H9 (cell line): Measurements from ENCODE around the gene CSTA. TPM values are rescaled to one million over a fixed set of nuclear protein-coding genes. Genes with fewer than 3 reads are reported as not detected.

ENCODE experiments used
- DNase-seq: peaks from one replicate; pipeline ENCODE4 v3.0.0-alpha.2; 2017
- H2AFZ ChIP-seq: one replicate; pipeline ENCODE4 v1.6.1; 2013; ENCODE audit warnings: mild to moderate bottlenecking, low read length, control low read depth, moderate library complexity
- H2AK5ac ChIP-seq: 2 replicates; pipeline ENCODE4 v1.6.1; 2013; ENCODE audit warnings: low read length, control low read depth, mixed read lengths; ENCODE audit not compliant: insufficient read length
- H2BK120ac ChIP-seq: one replicate; pipeline ENCODE4 v1.6.1; 2013; ENCODE audit warnings: low read depth, mild to moderate bottlenecking, low read length, control low read depth, inconsistent platforms; ENCODE audit not compliant: poor library complexity, severe bottlenecking
- H2BK12ac ChIP-seq: 2 replicates; pipeline ENCODE4 v1.6.1; 2013; ENCODE audit warnings: low read length, control low read depth, mixed read lengths, low read depth; ENCODE audit not compliant: insufficient read length
- H2BK15ac ChIP-seq: 2 replicates; pipeline ENCODE4 v1.6.1; 2013; ENCODE audit warnings: low read depth, low read length, control low read depth
- H2BK20ac ChIP-seq: one replicate; pipeline ENCODE4 v1.6.1; 2013; ENCODE audit warnings: low read depth, mild to moderate bottlenecking, low read length, control low read depth, inconsistent platforms; ENCODE audit not compliant: poor library complexity, severe bottlenecking
- H2BK5ac ChIP-seq: 2 replicates; pipeline ENCODE4 v1.6.1; 2013; ENCODE audit warnings: low read length, control low read depth, mixed read lengths; ENCODE audit not compliant: insufficient read length
- H3K14ac ChIP-seq: 2 replicates; pipeline ENCODE4 v1.6.1; 2013; ENCODE audit warnings: low read length, control low read depth; ENCODE audit not compliant: insufficient read depth
- H3K18ac ChIP-seq: 2 replicates; pipeline ENCODE4 v1.6.1; 2013; ENCODE audit warnings: low read depth, mild to moderate bottlenecking, mixed read lengths, low read length, control low read depth; ENCODE audit not compliant: insufficient read length
- H3K23ac ChIP-seq: 2 replicates; pipeline ENCODE4 v1.6.1; 2013; ENCODE audit warnings: low read length, control low read depth, mixed read lengths, low read depth; ENCODE audit not compliant: insufficient read length
- H3K23me2 ChIP-seq: 2 replicates; pipeline ENCODE4 v1.6.1; 2013; ENCODE audit warnings: low read depth, mild to moderate bottlenecking, mixed read lengths, low read length, control low read depth; ENCODE audit not compliant: insufficient read length, poor library complexity, severe bottlenecking
- H3K27ac ChIP-seq: 2 replicates; pipeline ENCODE4 v1.5.1; 2013; ENCODE audit warnings: low read length, control low read depth, mixed read lengths, low read depth; ENCODE audit not compliant: insufficient read length
- H3K27me3 ChIP-seq: 2 replicates; pipeline ENCODE4 v1.6.1; 2013; ENCODE audit warnings: low read length, control low read depth, inconsistent platforms; ENCODE audit not compliant: insufficient read depth
- H3K4ac ChIP-seq: 2 replicates; pipeline ENCODE4 v1.6.1; 2013; ENCODE audit warnings: low read depth, mild to moderate bottlenecking, control low read depth, inconsistent platforms, low read length, moderate library complexity
- H3K4me1 ChIP-seq: 2 replicates; pipeline ENCODE4 v1.6.1; 2013; ENCODE audit warnings: low read length, control low read depth, inconsistent platforms; ENCODE audit not compliant: insufficient read depth
- H3K4me2 ChIP-seq: 2 replicates; pipeline ENCODE4 v1.6.1; 2013; ENCODE audit warnings: low read length, control low read depth, mixed read lengths; ENCODE audit not compliant: insufficient read length, insufficient read depth
- H3K56ac ChIP-seq: 2 replicates; pipeline ENCODE4 v1.6.1; 2013; ENCODE audit warnings: low read depth, mild to moderate bottlenecking, mixed read lengths, low read length, control low read depth; ENCODE audit not compliant: insufficient read length
- H3K79me1 ChIP-seq: 2 replicates; pipeline ENCODE4 v1.6.1; 2013; ENCODE audit warnings: low read depth, mild to moderate bottlenecking, moderate library complexity, low read length, control low read depth, inconsistent platforms; ENCODE audit not compliant: insufficient read depth, poor library complexity, severe bottlenecking
- H3K79me2 ChIP-seq: 2 replicates; pipeline ENCODE4 v1.6.1; 2013; ENCODE audit warnings: low read length, control low read depth, inconsistent platforms; ENCODE audit not compliant: insufficient read depth
- H3K9ac ChIP-seq: 2 replicates; pipeline ENCODE4 v1.6.1; 2013; ENCODE audit warnings: low read length, control low read depth, mixed read lengths; ENCODE audit not compliant: insufficient read length; ENCODE audit errors: extremely low read depth
- H3K9me3 ChIP-seq: one replicate; pipeline ENCODE4 v1.6.1; 2013; ENCODE audit warnings: low read depth, low read length, inconsistent platforms; ENCODE audit not compliant: control insufficient read depth
- H3T11ph ChIP-seq: one replicate; pipeline ENCODE4 v1.6.1; 2013; ENCODE audit warnings: mild to moderate bottlenecking, low read length, control low read depth, inconsistent platforms
- H4K20me1 ChIP-seq: one replicate; pipeline ENCODE4 v1.6.1; 2013; ENCODE audit not compliant: control insufficient read depth, insufficient read length, insufficient read depth
- H4K5ac ChIP-seq: 2 replicates; pipeline ENCODE4 v1.6.1; 2013; ENCODE audit warnings: low read depth, mild to moderate bottlenecking, mixed read lengths, low read length, control low read depth; ENCODE audit not compliant: insufficient read length
- H4K8ac ChIP-seq: replicated peaks from 2 replicates; pipeline ENCODE4 v1.6.1; 2013; ENCODE audit warnings: low read length, control low read depth, mixed read lengths, low read depth; ENCODE audit not compliant: insufficient read length
- H4K91ac ChIP-seq: 2 replicates; pipeline ENCODE4 v1.6.1; 2013; ENCODE audit warnings: low read depth, mild to moderate bottlenecking, moderate library complexity, mixed read lengths, low read length, control low read depth; ENCODE audit not compliant: insufficient read length
- H3K27ac Mint-ChIP-seq, 3 experiments: 2 replicates in 2 of 3; 3 replicates in 1 of 3; pipeline ENCODE4 v1.8.0; 2020 to 2021; ENCODE audit warnings: mixed read lengths in 3 of 3, mild to moderate bottlenecking in 1 of 3, moderate library complexity in 1 of 3
- H3K27me3 Mint-ChIP-seq: 2 replicates; pipeline ENCODE4 v1.8.0; 2021; ENCODE audit warnings: low read depth, mild to moderate bottlenecking, moderate library complexity, mixed read lengths
- H3K36me3 Mint-ChIP-seq, 3 experiments: 2 replicates in 2 of 3; 3 replicates in 1 of 3; pipeline ENCODE4 v1.8.0; 2020 to 2021; ENCODE audit warnings: low read depth in 3 of 3, mixed read lengths in 3 of 3; ENCODE audit not compliant: insufficient read depth in 1 of 3
- H3K4me1 Mint-ChIP-seq, 2 experiments: 2 replicates each; pipeline ENCODE4 v1.8.0; 2020; ENCODE audit warnings: mixed read lengths in 2 of 2
- H3K4me3 Mint-ChIP-seq, 2 experiments: 2 replicates in 1 of 2; 3 replicates in 1 of 2; pipeline ENCODE4 v1.8.0; 2020 to 2021; ENCODE audit warnings: mild to moderate bottlenecking in 2 of 2, mixed read lengths in 2 of 2, moderate library complexity in 1 of 2
- H3K9me3 Mint-ChIP-seq, 2 experiments: 2 replicates in 1 of 2; 3 replicates in 1 of 2; pipeline ENCODE4 v1.8.0; 2020; ENCODE audit warnings: mild to moderate bottlenecking in 2 of 2, mixed read lengths in 2 of 2, moderate library complexity in 1 of 2
- WGBS: extraction: QIAGEN DNeasy Blood & Tissue Kit; methylation state at CpG from one replicate; pipeline ENCODE4 v1.1.7; 2013; ENCODE audit warnings: missing lambda C conversion rate, low lambda C conversion rate, mixed read lengths; ENCODE audit not compliant: insufficient read length; ENCODE audit errors: extremely low coverage; 5-methylcytosine and 5-hydroxymethylcytosine counted together
- total RNA-seq: library from RNA; stranded (reverse); gene quantifications from 2 replicates; pipeline ENCODE4 v1.2.1, GENCODE V29; 2021
- TF ChIP-seq, protein P1 (sequence below): fragments of 200-600 bp; sonication (generic); conservative IDR thresholded peaks from 3 replicates; pipeline ENCODE4 v1.8.0; 2021; ENCODE audit warnings: antibody characterized with exemption, mild to moderate bottlenecking

The CSTA gene
- total RNA-seq, 1 experiment from 2014 or later: not detected

DNA sequence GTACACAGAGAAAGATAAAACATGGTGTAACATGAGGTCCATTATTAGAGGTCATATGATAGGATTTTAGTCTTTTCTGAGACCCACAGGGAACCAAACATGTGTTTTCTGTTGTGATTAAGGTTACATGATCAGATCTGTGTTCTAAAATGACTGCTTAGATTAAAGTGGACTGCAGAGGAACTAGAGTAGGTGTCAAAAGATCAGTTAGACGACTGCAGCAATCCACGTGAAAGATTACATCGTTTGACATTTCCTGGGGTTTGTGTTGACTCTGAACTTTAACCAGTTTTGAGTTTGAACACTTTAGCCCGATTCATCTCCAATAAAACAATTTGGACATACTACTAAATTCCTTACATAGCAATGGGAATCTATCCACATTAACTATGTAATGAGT, 52.9 kb downstream of the CSTA start:
- WGBS: no CpG with 5 or more reads among the region's 4 CpGs
- Histone ChIP-seq H3K4ac (no peak overlapping the region), H3K27ac (no peak overlapping the region)

More for the DNA sequence above, 52.9 kb downstream of the CSTA start:
- H2BK15ac ChIP-seq: no peak overlapping the region
- H3K79me2 ChIP-seq: peaks cover 10% of the 10 kb centered on the region; the same call in 1 of the 2 replicates
- no peak overlapping the region for H2BK5ac ChIP-seq
- H3K27me3 ChIP-seq: no peaks in the 10 kb centered on the region
- H2BK20ac ChIP-seq: no peak overlapping the region
- no peak overlapping the region for H4K8ac ChIP-seq
- TF ChIP-seq, protein P1, sequence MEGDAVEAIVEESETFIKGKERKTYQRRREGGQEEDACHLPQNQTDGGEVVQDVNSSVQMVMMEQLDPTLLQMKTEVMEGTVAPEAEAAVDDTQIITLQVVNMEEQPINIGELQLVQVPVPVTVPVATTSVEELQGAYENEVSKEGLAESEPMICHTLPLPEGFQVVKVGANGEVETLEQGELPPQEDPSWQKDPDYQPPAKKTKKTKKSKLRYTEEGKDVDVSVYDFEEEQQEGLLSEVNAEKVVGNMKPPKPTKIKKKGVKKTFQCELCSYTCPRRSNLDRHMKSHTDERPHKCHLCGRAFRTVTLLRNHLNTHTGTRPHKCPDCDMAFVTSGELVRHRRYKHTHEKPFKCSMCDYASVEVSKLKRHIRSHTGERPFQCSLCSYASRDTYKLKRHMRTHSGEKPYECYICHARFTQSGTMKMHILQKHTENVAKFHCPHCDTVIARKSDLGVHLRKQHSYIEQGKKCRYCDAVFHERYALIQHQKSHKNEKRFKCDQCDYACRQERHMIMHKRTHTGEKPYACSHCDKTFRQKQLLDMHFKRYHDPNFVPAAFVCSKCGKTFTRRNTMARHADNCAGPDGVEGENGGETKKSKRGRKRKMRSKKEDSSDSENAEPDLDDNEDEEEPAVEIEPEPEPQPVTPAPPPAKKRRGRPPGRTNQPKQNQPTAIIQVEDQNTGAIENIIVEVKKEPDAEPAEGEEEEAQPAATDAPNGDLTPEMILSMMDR: no peak
- peaks cover 4% of the 10 kb centered on the region for H3K23me2 ChIP-seq
- no peak overlapping the region for H3K18ac ChIP-seq
- H3K4me2 ChIP-seq: no peak overlapping the region
- Mint-ChIP-seq H3K36me3 (peaks cover 2 to 9% (median 8%) of the 10 kb centered on the region in 3 experiments; a peak in 5 of 7 replicates), H3K4me3 (no peak overlapping the region), H3K27ac (no peak overlapping the region), H3K4me1 (peaks cover 6 to 10% of the 10 kb centered on the region in 2 experiments; a peak in 2 of 4 replicates), H3K9me3 (no peaks in the 10 kb centered on the region), H3K27me3 (no peaks in the 10 kb centered on the region)
- no peak overlapping the region for H2AFZ ChIP-seq
- H4K5ac ChIP-seq: no peak overlapping the region
- H3K9ac ChIP-seq: no peak overlapping the region
- H3K23ac ChIP-seq: no peak overlapping the region
- H3T11ph ChIP-seq: no peak overlapping the region
- H3K9me3 ChIP-seq: no peaks in the 10 kb centered on the region
- H4K91ac ChIP-seq: no peak overlapping the region
- H2BK12ac ChIP-seq: no peak overlapping the region
- no peak overlapping the region for H2BK120ac ChIP-seq
- H3K4me1 ChIP-seq: no peaks in the 10 kb centered on the region
- peaks cover 4% of the 10 kb centered on the region for H3K79me1 ChIP-seq
- no peak overlapping the region for H3K14ac ChIP-seq
- H3K56ac ChIP-seq: no peak overlapping the region
- no peaks in the 10 kb centered on the region for H4K20me1 ChIP-seq
- no peak overlapping the region for H2AK5ac ChIP-seq
- DNase-seq: no peak
